Ammon's horn (tissue), 1 donor: ENCODE measurements around the gene SOSTDC1.
"Not testable (repeated sequence)": the region's sequence is repeated elsewhere in the genome, so short reads cannot be mapped to it uniquely, and the experiment has no call there.

Experiments used
- DNase-seq: peaks from one replicate; pipeline ENCODE4 v3.0.0-alpha.2; 2016; ENCODE audit warnings: low spot score

The SOSTDC1 gene, protein sequence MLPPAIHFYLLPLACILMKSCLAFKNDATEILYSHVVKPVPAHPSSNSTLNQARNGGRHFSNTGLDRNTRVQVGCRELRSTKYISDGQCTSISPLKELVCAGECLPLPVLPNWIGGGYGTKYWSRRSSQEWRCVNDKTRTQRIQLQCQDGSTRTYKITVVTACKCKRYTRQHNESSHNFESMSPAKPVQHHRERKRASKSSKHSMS

DNA sequence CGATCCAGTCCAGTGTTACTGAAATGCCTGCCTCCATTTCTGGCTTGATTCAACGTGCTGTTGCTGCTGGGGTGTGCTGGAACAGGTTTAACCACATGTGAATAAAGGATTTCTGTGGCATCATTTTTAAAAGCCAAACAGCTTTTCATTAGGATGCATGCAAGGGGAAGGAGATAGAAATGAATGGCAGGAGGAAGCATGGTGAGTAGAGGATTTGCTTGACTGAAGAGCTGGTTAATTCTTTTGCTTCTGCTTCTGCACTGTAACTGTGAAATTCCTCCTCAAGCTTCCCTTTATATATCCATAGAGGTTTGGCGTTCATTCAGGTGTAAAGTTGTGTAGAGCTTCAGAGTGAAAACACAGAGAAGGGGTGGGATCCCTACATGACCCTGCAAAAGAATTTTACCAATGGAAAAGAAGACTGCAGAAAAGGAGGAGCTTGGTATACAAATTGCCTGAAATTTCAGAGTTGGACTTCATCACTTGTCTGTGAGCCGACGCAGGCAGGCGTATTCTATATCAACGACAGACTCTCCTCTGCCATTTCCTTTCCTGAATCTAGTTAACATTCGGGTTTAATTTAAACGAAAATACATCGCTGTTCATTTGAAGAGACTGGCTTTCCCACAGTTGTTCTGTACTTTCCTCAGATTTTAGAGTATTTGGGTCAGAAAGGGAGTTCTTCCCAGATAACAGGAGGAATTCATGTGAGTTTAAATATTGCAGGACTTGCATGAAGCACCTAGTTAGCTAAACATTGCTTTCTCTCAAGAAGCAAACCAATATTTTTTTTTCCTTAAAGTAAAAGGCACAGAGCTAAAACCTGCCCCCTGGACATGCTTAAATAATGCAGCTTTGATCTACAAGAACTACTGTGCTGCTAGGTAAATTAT, at the start of gene SOSTDC1:
TSS of gene SOSTDC1 (minus strand) at position 270 of the 893 bp plus-strand sequence. CDS start at position 200, 70 bp downstream.
- DNase-seq: no peak

GRCh38 chr7:16514729-16515128, 49.2 kb upstream of the SOSTDC1 start:
- DNase-seq: no peak

DNA sequence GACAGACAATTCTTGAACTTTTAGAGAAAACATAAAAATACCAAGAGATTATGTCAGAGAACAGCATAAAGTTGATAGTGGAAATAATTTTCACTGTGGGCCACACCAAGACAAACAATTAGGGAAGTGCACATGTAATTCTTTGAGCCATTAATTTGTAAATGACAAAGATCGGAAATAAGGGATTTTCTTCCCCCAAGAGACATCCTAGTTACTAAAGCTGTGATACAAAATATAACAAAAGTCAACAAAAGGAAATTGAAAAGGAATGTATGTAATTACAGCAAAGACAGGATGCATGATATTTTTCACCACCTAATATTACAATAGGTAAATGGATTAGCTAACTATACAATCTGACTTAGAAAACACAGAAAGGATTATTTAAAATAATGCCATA, 48.7 kb upstream of the SOSTDC1 start:
- no peak for DNase-seq

- DNase-seq: no peak
These were observed 46.6 kb upstream of the SOSTDC1 start for GRCh38 chr7:16512097-16512496.

GRCh38 chr7:16511314-16511713, 45.8 kb upstream of the SOSTDC1 start:
- DNase-seq: no peak

DNA sequence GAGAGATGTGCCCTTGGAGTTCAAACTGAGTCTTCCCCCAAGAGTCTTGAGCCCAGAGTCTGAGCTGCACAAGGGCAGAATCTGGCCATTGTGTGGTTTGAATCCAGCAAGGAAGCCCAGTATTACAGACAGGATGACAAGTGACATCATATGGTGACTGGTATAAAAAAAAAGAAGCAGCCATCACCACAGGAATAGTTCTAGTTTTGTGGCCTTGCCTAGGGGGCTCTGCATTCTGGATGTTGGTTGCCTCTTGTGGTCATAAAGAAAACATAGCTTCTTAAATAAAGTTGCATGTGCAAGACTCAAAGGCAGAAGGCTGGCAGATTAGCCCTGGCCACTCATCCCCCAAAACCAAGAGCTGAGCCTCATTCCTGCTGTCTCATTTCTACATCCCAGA, 44.3 kb upstream of the SOSTDC1 start:
- no peak for DNase-seq

- not testable (repeated sequence) for DNase-seq
These were observed 40.9 kb upstream of the SOSTDC1 start for GRCh38 chr7:16506422-16506821.

DNA sequence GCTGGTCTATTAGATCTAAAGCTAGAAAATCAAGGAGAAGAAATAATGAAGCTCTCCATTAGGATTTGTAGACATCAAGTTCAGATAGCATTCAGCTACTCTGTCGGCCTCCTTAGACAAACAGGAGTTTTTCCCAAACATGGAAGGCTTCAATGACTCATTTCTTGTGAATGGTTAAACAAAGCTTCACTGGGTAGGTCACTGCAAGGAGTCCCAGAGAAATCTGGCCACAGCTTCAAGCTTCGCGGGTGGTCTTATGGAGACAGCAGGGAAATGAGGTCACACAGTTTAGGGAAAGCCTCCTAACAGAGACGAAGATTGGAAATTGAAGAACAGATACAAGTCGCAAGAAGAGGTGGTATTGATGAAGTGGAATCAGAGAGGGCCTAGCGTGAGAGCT, 38.5 kb upstream of the SOSTDC1 start:
- no peak for DNase-seq

DNA sequence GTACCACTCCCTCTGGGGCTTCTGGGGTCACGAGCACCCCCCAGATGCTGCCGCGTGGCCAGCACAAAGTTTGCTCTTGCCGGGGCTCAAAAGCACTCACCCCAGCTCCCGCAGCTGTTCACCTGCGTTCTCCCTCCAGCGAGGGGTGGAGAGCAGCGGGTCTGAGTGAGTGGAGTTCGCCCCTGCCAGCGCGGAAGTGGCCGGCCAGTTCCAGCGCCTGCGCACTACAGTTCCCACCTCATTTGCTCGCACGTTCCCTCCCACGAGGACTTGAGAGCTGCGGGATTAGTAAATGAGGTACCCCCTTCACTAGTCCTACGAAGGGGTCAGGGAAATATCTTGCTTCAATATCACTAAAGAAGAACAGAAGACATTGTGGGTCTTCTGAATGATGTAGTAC, 36.8 kb upstream of the SOSTDC1 start:
- no peak for DNase-seq

- no peak for DNase-seq
These were observed 32.6 kb upstream of the SOSTDC1 start for GRCh38 chr7:16498122-16498521.

- no peak for DNase-seq
These were observed 29.6 kb upstream of the SOSTDC1 start for GRCh38 chr7:16494955-16495719.

DNA sequence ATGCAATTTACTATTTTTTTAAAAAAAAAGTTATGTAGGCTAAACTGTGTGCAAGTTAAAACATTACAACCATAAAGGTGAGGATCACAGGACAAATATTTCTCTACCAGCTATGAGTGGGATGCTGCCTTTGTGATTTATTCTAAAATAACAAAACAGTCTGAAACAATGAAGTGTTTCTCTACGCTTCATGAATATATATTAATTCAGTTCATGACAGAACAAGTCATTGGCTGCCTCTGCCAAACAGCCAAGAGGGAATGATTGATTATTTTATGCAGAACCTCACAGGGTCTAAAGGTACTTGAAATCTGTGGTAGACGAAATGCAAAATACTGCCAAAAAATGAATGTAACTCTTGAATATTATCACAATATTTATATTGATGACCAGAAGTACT, 29.0 kb upstream of the SOSTDC1 start:
- no peak for DNase-seq

DNA sequence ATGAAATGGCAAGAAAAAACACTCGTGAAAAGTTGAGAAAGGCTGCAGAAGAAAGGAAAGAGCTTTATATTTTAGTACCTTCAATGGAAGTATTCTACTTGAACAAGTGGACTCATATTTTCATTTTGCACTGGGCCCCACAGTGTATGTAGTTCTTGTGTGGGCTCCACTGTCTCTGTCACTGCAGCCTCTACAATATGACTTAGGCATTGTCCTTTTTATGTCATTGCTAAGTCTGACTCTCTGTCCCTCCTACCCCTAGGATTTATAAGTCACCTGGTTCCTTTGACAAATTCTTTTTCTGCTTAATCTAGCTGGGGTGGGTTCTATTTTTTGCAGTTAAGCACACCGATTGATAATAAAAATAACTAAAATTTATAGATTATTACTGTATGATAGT, 27.7 kb upstream of the SOSTDC1 start:
- no peak for DNase-seq

DNA sequence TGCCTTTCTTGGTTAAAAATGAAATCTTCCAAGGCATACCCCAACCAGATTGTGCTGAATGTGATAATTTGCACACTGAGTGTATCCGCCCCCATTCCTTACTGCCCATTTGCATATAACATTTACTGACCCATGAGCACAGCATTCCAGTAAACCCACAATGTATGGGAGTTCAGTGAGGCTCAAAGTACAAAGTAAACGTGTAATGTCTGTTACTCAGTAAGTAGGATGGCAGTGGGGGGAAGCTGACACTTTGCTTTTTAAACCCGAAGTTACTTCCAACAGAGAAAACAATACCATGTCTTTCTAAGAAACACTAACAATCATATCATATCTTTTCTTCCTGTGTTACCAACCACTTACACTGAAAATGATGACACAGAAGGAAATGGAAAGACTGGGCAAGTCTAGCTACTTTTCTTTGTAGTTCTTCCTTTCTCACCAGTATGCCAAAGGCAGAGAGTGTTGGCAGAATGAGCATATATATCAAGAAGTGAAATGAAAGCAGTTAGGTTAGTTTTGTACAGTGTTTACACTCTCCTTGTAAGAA, 27.1 kb upstream of the SOSTDC1 start:
- no peak for DNase-seq

DNA sequence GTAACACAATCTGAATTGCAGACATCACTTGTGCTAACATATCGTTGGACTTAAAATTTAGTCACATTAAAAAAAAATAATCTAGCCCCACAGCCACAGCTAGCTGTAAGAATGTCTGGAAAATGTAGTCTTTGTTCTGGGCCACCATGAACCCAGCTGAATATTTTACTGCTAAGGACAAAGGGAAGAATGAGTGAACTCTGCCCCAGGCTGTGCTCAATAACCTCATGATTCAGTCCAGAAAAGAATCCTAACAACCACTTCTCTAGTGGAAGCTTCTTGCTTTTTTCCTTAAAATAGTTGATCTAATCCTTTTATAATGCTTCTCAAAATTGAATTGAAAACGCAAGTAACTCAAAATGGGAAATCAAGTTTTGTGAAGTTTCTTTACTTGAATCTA, 25.6 kb upstream of the SOSTDC1 start:
- DNase-seq: no peak

DNA sequence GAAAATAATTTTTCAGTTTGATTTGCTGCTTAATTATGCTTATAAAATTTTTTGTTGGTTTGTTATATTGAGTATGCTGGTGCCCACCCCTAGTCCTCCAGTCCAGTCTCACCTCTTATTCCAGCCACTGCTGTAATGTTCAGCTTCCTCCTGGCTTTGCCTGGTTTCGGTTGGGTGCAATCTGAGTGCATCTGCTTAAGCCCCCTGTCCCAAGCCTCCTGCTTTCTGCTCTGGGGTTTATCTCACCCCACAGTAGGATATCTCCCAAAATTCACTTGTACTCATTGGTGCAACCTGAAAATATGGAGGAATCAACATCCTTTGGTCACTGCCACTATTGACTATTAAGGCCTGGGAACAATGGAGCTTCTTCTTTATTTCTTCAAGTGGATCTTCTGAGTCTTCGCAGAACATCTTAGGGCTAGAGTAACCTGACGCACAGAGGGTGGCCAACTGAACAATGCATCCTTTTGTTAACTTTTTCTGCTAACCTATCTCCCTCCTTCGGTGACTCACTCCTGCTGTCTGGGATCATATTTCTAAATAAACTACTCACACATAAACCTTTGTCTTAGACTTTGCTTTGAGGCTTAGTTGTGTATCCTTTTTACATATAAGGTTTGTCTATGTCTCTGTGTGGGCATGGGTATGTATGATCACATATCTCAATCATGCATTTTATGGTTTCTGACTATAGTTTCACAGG, 19.1 kb upstream of the SOSTDC1 start:
- no peak for DNase-seq

DNA sequence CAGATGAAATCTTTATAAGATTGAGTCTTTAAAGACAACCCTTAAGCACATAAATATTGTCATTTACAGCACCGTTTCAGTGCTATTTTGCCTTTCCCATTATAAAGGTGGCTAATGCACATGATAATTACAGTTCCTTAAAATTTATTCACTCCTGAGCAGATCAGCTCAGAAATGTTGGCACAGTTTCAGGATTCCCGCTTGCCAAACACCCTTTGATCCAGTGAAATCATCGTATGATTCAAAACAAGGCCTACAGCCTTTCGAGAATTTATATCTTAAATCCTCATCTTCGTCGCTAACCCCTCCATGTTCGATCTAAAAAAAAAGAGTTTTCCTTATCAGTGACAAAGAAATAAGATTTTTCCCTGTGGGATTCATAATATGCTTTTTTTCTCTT, 14.1 kb upstream of the SOSTDC1 start:
- no peak for DNase-seq

- DNase-seq: no peak
These were observed 13.6 kb upstream of the SOSTDC1 start for GRCh38 chr7:16479161-16479560.

DNA sequence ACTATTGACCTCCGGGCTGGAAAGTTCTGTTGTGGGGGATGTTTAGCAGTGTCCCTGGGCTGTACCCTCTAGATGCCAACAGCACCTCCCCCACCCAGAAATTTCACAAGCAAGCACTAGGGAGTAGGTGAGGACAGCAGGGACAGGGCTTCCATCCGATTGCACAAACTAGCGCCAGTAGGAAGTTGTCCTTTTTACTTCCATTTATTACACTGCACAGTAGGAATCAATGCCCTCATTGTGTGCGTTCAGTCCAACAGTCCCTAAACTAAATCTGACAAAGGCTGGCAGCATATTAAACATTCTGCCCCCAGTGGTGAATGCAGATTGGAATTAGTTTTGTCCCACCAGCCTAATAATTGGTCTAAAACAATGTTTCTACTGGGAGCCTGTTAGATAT, 6.4 kb upstream of the SOSTDC1 start:
- DNase-seq: peak; percentile 50

DNA sequence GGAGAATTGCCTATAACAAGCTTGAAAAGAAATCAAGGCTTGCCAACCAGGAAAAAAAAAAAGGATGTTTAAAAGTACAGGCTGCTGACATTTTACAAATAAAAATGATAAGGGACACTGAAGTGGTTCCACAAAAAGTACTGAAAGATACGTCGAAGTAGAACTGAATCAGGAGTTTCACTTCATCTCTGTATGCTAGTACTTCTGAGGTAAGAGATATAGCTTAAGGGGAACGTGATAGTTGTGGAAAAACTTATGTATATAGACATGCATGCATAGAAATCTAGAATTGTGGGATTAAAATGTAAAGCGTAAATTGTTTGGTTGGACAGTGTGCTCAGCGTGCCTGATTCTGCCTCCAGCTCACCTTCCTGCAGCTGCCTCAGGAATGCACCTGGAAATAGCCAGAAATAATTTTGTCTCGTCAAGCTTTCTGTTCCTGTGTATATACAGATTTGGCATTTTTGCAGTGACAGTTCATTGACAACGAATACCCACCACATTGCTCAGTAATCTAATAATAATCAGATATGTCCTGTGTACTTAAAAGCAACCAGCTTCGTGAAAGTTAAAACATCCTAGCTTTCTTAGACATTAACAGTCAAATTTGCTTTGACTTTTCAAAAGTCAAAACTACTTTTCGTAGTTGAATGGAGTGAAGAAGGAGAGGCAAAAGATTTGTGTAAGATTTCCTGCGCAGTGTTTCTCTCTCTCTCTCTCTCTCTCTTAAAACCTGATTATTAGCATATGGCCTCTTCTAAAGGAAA, 1.4 kb downstream of the SOSTDC1 start:
- no peak for DNase-seq

DNA sequence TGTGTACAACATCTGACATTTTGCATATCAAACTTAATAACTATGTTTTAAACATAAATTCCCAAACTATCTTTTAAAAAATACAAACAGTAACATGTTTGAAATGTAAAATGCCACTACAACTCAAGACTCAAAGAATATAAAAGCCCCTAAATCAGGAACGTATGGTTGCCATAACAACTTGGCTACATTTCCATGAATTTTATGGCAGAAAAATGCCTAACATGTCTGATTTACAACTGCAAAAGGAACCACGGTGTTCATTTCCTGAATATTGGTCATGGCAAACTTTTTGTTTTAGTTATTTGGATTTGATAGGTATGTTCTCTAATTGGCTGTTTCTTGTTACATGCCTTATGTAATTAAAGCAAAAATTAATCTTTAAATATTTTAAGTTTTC, 2.0 kb downstream of the SOSTDC1 start:
- no peak for DNase-seq
